Measurements from ENCODE around the gene RPS6KA3.
"Not testable (repeated sequence)": the region's sequence is repeated elsewhere in the genome, so short reads cannot be mapped to it uniquely, and the experiment has no call there.

The RPS6KA3 gene

DNA sequence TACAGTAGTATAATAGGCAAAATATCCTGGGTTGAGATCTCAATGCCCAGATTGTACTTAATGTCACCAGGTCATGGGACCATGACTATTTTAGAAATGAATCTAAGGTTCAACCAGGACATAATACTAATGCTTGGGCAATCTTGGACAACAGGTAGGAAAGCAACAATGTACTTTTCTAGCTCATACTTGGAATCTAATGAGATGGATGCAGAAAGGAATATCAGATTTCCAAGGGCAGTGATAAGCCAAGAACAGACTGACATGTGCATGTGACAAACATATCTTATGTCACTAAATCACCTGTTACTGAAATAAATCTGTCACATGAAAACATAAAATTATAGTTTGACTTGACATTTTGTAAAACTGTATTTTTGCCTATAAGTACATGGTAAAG lies 51.1 kb downstream of the RPS6KA3 start:
- no peak for DNase-seq

DNA sequence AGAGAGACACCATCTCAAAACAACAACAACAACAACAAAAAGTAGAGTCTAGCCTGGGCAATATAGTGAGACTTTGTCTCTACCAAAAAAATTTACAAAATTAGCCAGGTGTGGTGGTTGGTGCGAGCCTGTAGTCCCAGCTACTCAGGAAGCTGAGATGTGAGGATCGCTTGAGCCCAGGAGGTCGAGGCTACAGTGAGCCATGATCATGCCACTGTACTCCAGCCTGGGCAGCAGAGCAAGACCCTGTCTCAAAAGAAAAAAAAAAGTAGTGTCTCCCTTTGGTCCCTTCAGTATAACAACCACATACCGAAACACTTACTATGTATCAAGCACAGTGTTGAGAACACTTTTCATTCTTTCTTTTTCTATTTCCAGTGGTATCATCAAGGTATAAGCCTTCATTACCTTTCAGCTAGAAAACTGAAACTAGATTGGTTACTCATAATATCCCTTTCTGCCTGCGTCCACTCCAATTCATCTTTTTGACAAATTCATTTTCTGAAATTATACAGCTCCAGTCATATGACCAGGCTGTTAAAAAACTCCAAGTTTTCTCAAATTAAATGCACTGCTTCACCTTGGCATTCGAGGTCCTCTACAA lies 54.1 kb downstream of the RPS6KA3 start:
- no peak for DNase-seq

DNA sequence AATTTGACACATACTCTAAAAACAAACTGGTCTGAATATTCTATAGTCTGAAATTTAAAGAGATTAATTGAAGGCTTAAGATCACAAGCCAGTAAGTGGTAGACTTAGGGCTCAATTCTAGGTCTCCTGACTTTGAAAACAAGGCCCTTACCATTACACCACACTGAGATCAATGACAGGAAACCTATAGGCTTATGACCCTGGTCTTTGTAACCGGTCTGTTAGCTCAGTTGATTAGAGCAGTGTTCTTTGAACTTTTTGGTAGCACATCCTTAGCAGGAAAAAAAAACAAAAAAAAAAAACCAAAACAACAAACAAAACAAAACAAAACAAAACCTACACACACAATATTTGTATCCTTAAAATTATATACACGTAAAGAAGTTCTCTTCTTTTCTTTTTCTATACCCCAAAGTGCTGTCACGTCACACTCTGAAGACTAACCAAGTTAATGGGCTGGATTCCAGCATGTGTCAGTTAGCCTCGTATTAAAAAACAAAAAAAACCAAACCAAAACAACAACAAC lies 55.4 kb downstream of the RPS6KA3 start:
- DNase-seq: no peak

DNA sequence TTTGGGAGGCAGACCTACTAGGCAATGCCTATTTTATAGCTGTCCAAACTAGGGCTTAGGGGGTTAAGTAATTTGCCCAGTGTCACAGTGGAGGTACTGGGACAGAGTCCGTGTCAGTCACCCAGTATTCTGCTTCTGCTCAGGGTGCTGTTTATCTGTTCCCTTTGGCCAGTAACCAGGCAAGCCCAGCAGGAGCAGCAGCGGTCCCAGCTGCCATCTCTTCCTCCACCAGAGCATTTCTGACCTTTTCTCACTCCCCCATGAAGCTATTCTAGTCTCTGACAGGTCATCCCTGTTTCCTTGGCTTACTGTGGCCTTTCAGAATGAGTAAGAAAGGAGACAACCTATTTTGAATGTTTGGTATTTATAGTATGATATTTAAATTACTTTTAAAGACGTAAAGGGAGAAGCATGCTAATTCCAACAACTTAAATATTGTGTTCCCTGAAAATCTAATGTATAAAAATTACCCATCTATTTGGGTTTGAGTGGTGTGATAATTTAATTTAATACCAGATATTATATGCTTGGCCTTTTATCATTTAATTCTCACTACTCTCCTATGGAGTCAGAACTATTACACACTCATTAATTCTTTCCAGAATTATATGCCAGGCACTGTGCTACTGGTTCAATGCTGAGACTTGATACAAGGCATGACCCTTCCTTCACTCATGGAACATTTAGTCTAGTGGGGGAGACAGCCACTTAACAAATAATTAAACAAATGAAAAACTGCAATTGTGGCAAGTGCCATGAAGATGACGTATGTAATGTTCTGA lies 60.6 kb downstream of the RPS6KA3 start:
- DNase-seq: no peak

DNA sequence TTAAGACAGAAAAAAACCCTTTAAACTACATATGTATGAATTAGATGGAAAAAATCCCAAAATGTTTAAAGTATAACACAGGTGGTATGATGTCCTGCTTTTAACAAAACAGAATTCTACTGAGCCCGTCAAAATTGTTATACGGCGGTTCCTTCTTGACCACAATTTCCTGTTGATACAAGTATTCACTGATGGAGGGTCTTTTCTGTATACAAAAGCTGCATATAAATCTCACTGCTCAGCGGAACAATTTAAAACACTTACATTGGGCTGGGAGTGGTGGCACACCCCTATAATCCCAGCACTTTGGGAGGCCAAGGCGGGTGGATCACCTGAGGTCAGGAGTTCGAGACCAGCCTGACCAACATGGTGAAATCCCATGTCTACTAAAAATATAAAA lies 62.4 kb downstream of the RPS6KA3 start:
- no peak for DNase-seq

DNA sequence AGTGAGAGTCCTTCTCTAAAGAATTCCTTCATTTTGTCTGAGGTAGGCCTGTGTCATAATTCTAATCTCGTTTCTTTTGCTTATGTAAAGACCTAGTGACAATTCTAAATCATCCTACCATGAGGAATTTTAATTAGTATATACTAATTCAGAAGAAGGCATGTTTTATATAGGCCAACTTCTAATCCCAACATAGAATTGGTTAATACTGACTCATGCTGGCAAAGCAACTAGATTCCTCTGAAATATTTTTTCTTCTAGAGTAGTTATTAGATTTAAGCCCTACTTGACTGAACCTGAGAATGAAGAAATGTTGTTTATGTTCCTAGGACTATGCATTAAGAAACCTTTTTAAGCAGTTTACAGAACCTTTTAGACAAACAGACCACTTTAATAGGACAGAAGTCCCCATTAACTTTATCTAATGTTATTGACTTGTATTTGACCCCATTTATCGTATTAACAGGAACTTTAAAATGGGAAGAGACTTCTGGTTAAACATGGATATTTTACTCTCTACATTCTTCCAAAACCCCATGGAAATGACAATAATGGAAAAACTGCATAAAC lies 69.0 kb downstream of the RPS6KA3 start:
- no peak for DNase-seq

DNA sequence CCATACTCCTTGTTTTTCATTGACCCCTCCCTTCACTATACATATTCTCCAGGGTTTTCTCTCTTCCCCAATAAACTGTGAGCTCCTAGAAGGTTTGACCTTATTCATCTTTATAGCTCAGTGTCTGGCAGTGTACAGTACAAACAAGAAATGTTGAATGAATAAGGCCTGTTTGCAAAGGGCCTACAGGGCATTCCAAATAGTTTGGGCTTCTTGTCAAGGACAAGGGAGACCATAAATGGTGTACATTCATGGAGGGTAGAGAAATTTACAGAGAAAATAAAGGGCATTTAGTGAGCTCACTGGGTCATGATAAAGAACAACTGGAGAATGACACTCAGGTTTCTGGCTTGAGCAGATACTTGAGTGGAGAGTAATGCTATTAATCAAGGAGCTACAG lies 77.5 kb downstream of the RPS6KA3 start:
- no peak for DNase-seq

DNA sequence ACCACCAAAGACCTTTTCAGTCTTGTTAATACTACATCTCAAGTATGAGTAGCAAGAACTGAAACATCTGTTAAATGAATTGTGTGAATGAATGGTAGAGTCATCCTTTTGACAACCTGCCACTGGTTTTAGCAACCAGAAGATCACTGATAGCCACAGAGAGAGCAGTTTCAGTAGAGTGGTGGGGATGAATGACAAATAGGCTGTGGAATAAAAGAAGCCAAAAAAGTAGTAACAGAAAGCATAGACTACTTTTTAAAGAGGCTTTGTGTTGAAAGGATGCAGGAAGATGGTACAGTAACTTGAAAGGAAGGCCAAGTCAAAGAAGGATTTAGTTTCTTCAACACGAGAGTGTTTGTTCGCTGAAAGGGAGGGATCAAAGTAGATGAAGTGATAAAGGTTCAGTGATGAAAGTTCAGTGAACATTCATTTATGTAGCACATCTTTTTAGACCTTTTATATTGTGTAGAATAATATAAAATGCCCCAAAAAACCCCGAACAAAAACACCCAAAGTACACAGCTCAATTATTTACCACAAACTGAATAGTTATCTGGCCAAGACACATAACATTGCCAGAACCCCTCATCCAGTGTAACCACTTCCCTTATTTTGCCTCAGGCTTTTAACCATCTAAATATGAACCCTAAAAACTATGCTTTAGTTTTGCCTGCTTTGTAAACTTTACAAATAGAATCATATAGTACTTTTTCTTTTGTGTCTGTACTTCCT lies 84.9 kb downstream of the RPS6KA3 start:
- DNase-seq: no peak

DNA sequence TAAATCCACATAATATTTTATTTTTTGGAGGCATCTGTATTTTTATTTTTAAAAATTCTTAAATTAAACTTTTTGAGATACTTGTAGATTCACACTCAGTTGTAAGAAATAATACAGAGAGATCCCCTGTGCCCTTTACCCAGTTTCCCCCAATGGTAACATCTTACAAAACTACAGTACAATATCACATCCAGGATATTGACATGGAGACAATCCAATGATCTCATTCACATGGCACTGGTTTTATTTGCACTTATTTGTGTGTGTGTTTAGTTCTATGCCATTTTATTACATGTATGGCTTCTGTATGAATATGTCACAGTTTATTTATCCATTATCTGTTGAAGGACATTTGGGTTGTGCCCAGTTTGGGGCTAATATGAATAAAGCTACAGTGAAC lies 89.6 kb downstream of the RPS6KA3 start:
- DNase-seq: no peak

DNA sequence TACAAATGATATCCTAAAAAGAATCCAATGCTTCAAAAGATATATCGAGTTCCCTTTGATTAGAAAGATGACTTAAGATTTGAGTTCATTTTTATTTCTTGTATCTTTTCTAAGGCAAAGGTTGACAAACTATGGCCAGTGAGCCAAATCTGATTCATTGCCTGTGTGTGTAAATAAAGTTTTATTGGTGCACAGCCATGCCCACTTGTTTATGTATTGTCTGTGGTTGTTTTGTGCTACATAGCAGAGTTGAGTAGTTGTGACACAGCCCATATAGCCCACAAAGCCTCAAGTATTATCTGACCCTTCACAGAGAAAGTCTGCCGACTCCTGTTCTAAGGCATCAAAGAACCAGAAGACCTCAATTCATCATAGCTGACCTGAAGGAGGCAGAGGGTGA lies 92.9 kb downstream of the RPS6KA3 start:
- DNase-seq: no peak

DNA sequence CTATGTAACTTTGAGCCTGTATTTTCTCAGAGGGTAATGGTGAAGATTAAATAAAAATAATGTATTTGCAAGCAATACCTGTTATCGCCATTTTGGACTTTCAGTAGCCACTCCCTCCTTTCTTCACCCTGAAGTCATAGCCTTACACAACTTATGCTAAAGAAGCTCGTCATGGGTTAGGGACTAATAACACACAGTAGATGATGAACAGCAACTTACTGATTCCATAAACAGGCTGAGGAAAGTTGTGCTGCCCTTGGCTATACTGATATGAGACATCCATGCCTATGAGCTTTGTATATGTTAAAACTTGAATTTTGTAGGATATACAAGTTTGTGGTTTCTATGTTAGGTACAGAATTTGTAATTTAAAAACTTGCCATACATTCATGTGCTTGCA lies 93.4 kb downstream of the RPS6KA3 start:
- no peak for DNase-seq

DNA sequence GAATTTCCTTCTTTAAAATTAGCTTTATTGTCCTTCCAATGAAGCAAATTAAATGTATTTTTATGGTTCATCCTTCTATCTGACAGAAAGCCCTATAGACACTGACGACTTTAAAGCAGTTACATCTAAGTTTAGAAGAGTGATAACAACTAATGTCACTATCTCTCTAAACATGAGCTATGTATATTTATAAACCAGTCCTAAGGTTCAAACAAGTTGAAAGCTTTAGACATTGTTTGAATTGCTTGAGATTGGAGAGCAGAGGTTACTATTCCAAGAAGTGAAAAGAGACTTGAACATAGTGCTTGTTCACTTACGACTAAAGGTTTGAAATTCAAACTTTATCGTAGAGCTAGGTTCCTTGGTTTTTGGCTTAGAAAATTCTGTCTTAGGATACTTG lies 94.8 kb downstream of the RPS6KA3 start:
- no peak for DNase-seq

DNA sequence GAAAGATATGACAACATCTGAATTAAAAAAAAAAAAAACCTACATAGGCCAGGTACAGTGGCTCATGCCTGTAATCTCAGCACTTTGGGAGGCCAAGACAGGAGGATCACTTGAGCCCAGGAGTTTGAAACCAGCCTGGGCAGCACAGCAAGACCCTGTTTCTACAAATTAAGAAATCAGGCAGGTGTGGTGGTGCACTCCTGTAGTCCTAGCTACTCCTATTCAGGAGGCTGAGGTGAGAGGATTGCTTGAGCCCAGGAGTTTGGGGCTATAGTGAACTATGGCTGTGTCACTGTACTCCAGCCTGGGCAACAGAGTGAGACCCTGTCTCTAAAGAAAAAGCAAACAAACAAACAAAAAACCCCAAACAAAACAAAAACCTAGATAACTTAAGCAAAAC lies 104.2 kb downstream of the RPS6KA3 start:
- DNase-seq: not testable (repeated sequence)

DNA sequence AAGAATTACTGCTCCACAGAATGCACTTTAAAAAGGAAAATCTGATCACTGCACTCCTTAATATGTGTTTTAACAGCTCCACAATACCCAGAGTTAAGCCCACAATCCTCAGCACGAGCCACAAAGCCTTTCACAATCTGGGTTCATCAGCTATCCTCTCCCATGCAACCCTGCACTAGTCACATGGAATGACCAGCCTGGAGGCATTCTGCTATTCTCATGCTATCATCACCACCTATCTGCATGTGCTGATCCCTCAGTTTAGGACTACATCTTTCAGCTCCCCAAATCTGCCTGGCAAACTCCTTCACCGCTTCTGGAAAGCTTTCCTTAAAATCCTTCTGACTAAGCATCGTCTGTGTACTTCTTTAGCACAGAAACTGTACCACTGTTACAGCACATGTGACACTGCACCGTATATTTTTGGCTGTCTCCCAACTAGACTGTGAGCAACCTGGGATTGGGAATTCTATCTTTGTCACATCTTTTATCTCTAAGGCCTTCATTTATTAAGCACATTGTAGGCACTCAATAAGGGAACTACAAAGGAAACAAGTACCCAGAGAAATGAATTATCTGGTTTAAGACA lies 106.8 kb downstream of the RPS6KA3 start:
- DNase-seq: no peak

DNA sequence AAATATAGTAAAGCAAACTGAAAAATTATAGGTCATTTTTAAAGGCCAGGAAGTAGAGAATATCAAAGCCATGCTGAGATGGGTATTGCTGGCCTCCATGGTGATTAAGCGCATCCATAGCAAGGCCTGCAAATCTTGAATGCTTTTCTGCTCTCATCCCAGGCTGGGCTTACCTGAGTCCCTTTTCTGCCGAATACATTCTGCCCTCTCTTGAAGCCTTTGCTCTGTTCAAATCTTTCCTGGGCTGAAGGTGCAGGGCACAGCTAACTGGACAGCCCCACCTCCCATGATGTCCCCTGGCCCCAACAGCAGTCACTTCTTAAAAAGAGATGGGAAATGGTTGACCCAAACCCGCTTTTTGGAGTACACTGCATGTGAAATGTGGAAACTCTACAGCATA lies 115.0 kb downstream of the RPS6KA3 start:
- DNase-seq: no peak

DNA sequence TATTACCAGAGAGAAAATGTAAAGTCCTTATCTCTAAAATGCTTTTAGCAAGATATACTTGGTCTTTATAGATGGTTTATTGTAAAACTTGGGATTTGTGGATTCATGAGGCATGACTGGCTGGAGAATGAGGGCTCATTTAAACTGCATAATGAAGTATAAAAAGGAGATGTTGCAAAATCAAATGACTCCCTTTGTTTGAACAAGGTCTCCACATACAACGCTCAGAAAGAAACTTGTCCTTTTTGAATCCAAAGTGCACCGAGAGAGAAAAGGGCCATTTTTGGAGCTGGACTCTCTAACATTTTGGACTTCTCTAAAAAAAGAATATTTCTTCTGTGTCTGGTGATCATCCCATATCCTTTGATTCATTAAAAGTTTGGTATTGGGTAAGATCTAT lies 117.4 kb downstream of the RPS6KA3 start:
- no peak for DNase-seq

DNA sequence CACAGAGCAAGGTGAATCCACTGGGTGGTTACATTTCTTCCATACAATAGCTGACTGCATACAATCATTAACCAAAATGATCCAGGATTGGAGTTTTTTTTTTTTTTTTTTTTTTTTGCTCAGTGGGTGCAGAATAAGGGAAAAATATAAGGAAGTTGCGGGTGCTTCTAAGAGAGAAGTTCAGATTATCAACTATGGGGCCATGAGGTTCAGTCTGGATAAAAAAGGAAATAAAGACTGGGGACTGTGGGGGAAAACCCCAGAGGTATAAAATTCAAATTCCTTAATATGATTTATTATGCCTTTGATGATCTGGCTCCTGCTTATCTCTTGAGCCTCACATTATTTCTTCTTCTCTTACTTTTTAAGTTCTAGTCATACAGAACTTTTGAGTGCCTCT lies 119.1 kb downstream of the RPS6KA3 start:
- DNase-seq: no peak

DNA sequence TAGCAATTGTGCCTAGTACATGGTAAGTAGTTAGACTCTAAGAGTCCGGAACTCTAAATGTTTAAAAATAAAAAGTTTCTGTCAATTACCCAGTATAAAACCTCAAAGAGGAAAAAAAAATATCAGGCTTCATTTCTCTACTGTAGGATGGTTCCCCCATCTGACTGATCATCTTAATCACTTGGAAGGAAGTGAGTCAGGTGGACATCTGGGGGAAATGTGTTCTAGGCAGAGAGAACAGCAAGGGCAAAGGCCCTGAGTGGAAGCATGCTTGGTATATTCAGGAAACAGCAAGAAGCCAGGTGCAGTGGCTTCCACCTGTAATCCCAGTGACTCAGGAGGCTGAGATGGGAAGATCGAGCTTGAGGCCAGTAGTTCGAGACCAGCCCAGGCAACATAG lies 122.2 kb downstream of the RPS6KA3 start:
- DNase-seq: no peak

DNA sequence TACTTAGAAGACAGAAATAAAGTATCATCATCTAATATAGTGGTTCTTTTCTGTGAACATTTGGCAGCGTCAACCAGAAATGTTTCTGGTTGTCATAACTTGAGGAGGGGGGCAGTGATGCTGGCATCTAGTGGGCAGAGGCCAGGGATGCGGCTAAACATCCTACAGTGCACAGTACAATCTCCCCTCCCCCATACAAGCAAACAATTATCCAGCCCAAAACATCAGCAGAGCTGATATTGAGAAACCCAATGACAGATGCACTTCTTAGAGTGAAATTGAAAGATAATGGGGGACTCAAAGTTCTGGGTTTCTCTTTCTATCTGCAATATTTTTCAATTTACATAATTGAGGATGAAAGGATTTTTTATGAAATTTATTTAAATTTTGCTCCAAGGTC lies 123.1 kb downstream of the RPS6KA3 start:
- no peak for DNase-seq

DNA sequence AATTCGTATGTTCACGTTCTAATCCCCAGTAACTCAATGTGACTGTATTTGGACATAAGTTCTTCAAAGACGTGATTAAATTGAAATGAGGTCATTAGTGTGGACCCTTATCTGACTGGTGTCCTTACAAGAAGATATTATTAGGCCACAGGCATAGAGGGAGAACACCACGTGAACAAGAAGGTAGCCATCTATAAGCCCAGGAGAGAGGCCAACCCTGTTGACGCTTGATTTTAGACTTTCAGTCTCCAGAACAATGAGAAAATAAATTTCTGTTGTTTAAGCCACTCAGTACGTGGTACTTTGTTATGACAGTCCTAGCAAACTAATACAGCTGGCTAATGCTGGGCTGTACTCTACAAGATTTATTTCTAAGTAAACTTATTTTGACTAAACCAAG lies 123.6 kb downstream of the RPS6KA3 start:
- no peak for DNase-seq

DNA sequence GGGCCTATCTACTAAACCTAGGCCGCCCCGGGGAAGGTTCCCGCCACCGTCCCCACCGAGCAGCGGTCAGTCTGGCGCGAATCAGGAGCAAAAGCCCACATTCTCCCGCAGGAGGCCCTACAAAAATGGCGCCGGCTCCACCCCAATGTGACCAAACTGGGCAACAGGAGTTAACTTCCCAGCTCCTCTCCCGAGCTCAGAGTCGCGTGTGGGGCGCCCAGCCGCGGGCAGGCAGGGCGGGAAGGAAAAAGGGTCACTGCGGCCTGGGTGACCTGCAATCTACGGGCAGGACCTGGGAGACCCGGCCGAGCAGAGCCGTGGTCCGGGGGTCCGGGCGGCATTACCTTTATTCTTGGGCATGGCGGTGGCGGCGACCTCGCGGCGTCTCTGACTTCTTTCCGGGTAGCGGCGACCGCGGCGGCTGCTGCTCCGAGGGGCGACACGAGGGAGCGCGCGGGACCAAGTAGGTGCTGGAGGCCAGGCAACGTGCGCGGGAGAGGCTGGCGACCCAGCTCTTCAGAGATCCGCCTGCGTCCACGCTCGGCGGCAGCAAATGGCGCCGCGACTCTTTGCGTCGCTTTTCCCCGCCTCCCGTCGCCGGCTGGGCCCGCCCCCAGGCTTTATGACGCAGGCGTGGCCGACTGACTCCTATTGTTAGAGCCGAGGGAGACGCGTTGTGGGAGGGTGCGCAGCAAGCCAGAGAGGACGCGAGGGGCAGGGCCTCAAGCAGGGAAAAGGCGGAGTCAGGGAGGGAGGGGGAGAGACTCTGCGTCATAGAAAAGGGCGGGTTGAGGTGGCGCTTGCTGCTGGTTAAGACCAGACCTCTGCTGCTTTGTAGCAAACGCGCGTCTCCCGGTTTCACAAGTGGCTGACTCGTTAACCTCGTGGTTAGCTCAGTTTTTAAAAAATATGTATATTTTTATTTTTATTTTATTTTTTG lies 125.2 kb downstream of the RPS6KA3 start, which contains the start of gene EIF1AX:
Gene EIF1AX, minus strand, starts transcription at position 558 of the 940 bp plus-strand sequence. Its CDS starts 198 bp downstream, at position 360.
- peak; percentile 99 for DNase-seq

DNA sequence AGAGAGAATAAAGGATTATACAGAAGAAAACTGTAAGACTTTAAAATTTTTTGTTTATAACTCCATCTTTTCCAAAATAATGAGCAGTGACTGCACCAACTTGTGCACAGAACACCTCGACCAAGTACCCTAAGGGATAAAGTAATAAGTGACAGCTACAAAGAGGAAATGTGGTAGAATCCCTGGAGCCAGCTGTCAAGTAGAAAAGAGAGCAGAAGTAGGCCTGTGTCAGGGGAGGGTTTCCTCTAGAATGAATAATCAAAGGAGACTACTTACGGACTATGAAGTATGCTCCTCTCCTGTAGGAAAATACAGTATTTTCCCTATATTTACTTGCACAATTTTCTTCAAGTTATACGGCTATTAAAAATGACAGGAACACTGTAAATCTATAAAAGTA lies 126.3 kb downstream of the RPS6KA3 start:
- DNase-seq: no peak
